ENCODE results near the gene SESTD1. TPM values are rescaled to one million over a fixed set of nuclear protein-coding genes. Genes with fewer than 3 reads are reported as not detected.

Gene SESTD1
- total and polyA plus RNA-seq, 2 of the 13 experiments (the other 11 are each of a cell fraction or from before 2014, with no cell fraction given): 74.4 to 101 TPM

DNA sequence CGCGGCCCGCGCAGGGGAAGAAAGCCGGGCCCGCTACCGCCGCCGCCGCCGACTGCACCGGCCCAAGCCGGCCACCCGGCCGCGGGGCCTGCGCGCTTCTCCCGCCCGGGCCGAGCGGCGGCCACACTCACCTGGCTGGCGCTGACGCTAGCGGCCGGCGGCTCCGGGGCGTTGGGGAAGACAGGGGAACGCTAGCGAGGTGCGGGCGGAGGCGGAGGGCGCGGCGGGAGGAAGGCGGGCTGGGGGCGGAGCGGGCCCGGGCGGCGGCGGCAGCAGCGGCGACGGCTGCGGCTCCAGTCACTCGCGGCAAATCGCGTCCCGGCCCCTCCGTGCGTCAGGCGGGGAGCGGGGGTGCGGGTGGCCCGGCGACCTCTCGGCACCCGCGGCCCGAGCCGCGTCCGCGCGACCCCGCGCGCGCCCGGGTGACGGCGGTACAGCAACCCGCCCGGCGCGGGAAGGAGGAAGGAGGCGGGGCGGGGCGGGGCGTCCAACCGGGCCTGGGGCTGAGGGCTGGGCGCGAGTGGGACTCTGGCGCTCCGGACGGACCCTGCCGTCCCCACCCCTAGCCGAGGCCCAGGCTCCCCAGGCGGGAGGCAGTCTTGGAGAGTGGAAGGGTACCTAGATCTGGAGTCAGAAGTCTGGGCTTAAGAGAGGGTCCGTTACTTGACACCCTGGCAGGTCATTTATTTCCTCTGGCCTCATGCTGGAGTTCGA, at the start of gene SESTD1 (continued):
- TF ChIP-seq NR2C2 (CRISPR knock-in tag; IDR thresholded peaks at IDR 0.05; ENCODE audit: borderline replicate concordance) (no peak), MXD4 (CRISPR knock-in tag; IDR thresholded peaks at IDR 0.05) (peak; percentile 37; the same call in 1 of the 2 replicates), ZSCAN9 (CRISPR knock-in tag; IDR thresholded peaks at IDR 0.05; ENCODE audit: borderline replicate concordance) (no peak), ZSCAN29 (CRISPR knock-in tag; conservative IDR thresholded peaks at IDR 0.05) (peak; percentile 46; the same call in 1 of the 2 replicates), HDAC2 (CRISPR knock-in tag; IDR thresholded peaks at IDR 0.05) (peak; percentile 54; the same call in 1 of the 2 replicates), IRX3 (CRISPR knock-in tag; IDR thresholded peaks at IDR 0.05; ENCODE audit: borderline replicate concordance, low read depth) (peak; percentile 72; the same call in 1 of the 2 replicates), ZNF205 (CRISPR knock-in tag; IDR thresholded peaks at IDR 0.05) (no peak)
- TF ChIP-seq, protein P1, sequence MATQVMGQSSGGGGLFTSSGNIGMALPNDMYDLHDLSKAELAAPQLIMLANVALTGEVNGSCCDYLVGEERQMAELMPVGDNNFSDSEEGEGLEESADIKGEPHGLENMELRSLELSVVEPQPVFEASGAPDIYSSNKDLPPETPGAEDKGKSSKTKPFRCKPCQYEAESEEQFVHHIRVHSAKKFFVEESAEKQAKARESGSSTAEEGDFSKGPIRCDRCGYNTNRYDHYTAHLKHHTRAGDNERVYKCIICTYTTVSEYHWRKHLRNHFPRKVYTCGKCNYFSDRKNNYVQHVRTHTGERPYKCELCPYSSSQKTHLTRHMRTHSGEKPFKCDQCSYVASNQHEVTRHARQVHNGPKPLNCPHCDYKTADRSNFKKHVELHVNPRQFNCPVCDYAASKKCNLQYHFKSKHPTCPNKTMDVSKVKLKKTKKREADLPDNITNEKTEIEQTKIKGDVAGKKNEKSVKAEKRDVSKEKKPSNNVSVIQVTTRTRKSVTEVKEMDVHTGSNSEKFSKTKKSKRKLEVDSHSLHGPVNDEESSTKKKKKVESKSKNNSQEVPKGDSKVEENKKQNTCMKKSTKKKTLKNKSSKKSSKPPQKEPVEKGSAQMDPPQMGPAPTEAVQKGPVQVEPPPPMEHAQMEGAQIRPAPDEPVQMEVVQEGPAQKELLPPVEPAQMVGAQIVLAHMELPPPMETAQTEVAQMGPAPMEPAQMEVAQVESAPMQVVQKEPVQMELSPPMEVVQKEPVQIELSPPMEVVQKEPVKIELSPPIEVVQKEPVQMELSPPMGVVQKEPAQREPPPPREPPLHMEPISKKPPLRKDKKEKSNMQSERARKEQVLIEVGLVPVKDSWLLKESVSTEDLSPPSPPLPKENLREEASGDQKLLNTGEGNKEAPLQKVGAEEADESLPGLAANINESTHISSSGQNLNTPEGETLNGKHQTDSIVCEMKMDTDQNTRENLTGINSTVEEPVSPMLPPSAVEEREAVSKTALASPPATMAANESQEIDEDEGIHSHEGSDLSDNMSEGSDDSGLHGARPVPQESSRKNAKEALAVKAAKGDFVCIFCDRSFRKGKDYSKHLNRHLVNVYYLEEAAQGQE (IDR thresholded peaks at IDR 0.05; ENCODE audit: borderline replicate concordance in 1 of 2, low read depth in 1 of 2, low read length in 2 of 2): no peak
- TF ChIP-seq, protein P2, sequence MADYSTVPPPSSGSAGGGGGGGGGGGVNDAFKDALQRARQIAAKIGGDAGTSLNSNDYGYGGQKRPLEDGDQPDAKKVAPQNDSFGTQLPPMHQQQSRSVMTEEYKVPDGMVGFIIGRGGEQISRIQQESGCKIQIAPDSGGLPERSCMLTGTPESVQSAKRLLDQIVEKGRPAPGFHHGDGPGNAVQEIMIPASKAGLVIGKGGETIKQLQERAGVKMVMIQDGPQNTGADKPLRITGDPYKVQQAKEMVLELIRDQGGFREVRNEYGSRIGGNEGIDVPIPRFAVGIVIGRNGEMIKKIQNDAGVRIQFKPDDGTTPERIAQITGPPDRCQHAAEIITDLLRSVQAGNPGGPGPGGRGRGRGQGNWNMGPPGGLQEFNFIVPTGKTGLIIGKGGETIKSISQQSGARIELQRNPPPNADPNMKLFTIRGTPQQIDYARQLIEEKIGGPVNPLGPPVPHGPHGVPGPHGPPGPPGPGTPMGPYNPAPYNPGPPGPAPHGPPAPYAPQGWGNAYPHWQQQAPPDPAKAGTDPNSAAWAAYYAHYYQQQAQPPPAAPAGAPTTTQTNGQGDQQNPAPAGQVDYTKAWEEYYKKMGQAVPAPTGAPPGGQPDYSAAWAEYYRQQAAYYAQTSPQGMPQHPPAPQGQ (CRISPR knock-in tag; IDR thresholded peaks at IDR 0.05; ENCODE audit: borderline replicate concordance): no peak
- TF ChIP-seq, protein P3, sequence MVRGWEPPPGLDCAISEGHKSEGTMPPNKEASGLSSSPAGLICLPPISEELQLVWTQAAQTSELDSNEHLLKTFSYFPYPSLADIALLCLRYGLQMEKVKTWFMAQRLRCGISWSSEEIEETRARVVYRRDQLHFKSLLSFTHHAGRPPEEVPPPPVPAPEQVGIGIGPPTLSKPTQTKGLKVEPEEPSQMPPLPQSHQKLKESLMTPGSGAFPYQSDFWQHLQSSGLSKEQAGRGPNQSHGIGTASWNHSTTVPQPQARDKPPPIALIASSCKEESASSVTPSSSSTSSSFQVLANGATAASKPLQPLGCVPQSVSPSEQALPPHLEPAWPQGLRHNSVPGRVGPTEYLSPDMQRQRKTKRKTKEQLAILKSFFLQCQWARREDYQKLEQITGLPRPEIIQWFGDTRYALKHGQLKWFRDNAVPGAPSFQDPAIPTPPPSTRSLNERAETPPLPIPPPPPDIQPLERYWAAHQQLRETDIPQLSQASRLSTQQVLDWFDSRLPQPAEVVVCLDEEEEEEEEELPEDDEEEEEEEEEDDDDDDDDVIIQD (CRISPR knock-in tag; IDR thresholded peaks at IDR 0.05; ENCODE audit: low read depth): 0 out of 2 replicates have a peak, but pooled peaks have one; percentile 22
- TF ChIP-seq, protein P4, sequence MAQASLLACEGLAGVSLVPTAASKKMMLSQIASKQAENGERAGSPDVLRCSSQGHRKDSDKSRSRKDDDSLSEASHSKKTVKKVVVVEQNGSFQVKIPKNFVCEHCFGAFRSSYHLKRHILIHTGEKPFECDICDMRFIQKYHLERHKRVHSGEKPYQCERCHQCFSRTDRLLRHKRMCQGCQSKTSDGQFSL (CRISPR knock-in tag; IDR thresholded peaks at IDR 0.05): no peak
- TF ChIP-seq, protein P5, sequence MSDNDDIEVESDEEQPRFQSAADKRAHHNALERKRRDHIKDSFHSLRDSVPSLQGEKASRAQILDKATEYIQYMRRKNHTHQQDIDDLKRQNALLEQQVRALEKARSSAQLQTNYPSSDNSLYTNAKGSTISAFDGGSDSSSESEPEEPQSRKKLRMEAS (IDR thresholded peaks at IDR 0.05): peak; percentile 86

All from HepG2 (cell line).